Hematopoietic multipotent progenitor cell treated with erythropoietin and hydrocortisone succinate and interleukin-3 and kit ligand, for 4 days (in vitro differentiated cells): ENCODE results near the gene RPRD2.
"Not testable (repeated sequence)": the region's sequence is repeated elsewhere in the genome, so short reads cannot be mapped to it uniquely, and the experiment has no call there.

Source experiments
- DNase-seq: peaks from one replicate; pipeline ENCODE4 v3.0.0-alpha.2; 2015

The RPRD2 gene

DNA sequence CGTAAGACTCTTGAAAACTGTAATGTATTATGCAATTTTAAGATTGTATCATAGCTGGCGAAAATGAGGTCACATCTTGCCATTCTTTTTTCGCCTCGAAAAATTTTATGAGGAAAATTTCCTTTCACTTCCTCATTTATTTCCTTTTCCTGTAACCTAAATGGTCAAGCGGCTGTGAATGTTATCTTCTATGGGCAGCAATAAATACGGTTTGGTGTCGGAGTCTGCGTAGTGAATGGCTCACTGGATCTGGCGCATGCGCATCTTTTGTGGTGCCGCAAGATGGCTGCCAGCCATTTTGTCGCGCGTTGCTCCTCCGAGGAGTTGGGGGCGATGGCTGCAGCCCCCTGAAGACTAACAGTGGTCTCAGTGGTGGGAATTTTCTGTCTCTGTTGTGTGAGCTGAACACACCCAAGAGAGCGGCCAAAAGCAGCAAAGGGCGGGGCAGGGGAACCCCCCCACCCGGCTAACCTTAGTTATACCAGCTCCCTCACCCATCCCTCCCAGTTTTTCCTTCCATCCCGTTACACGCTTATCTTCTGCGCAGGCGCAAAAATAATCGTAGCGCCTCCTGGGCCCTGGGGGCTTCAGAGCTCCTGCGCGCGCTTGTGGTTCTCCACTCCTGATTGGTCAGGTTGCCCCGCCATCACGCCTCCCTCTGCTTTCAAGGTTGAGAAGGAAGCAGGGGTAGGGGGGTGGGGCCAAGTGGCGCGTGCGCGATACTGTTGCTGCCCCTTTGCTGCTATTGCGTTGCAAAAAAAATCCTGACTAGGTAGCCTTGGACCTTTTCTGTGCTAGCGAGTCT, at the start of gene RPRD2:
TSS of gene RPRD2 (plus strand) at position 722 of the 805 bp plus-strand sequence. CDS start 568 bp downstream, outside the sequence.
- peak; percentile 100 for DNase-seq

DNA sequence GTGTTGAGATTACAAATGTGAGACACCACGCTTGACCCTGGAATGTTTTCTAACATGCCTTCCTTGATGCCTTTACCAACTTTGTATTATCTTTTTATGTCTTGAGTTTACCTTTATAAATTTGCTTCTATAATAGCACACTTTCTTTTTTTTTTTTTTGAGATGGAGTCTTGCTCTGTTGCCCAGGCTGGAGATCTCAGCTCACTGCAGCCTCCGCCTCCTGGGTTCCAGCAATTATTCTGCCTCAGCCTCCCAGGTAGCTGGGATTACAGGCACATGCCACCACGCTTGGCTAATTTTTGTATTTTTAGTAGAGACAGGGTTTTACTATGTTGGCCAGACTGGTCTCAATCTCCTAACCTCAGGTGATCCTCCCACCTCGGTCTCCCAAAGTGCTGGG, 49.3 kb upstream of the RPRD2 start:
- DNase-seq: not testable (repeated sequence)

DNA sequence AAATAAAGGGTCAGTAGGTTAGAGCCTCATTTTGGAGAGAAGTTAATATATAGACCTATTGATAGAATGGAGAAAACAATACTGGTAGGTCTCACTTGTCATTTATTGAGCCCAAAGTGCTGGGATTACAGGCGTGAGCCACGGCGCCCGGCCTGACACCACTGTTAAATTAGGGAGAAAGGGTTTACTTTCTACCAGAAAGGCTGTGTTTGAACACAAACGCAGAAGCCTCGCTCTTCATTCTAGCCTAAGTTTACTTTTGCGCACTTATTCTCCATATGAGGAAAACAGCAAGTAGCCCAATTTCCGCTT, 43.3 kb upstream of the RPRD2 start:
- peak; percentile 13 for DNase-seq

DNA sequence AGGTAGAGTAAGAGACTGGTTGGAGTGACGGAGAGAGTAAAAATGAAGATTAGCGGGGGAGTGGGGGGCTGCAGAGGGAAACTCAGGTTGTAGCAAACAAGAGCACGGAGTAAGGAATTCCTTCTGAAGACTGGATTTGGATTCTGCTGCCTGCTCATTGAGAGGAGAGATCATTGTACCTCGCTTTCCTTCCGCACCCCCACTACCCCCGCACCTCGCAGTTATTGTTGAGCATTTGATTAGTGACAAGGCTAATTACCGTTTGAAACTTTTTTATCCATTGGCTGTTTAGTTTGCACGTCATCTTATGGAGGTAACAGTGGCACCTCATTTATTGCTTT, 42.2 kb upstream of the RPRD2 start:
- DNase-seq: peak; percentile 41

DNA sequence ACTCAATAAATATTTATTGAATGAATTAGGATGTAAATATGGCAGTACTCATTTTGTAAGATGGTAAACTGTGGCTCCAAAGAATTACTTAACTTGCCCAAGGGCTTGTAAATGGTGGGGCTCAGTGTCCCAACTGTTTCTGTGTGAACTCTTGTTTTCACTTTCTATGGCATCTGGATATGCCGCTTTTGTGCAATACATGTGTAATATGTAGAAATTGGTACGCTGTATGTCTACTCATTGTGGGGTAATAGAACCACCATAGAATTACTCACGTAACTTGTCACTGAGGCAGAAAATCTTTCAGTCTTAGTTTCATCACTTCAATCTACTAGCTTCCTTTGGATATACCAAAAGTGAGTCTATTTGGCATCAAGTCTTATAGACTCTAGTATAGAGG, 41.6 kb upstream of the RPRD2 start:
- peak; percentile 41 for DNase-seq

DNA sequence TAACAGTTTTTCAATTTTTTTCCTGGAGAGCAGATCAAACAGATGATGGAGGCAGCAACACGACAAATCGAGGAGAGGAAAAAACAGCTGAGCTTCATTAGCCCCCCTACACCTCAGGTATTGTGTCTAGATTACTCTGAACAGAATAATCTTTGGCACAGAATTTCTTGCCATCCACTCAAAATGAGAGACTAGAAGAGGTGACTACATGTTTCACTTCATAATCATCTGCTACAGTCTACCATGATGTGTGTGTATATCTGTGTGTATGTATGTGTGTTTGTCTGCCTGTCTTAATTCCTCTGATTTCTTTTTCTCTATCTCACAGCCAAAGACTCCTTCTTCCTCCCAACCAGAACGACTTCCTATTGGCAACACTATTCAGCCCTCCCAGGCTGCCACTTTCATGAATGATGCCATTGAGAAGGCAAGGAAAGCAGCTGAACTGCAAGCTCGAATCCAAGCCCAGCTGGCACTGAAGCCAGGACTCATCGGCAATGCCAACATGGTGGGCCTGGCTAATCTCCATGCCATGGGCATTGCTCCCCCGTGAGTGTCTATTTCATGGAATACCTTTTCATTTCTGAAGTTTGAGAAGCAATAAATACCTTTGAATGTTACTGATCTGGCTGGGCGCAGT, 31.2 kb upstream of the RPRD2 start:
- DNase-seq: no peak

DNA sequence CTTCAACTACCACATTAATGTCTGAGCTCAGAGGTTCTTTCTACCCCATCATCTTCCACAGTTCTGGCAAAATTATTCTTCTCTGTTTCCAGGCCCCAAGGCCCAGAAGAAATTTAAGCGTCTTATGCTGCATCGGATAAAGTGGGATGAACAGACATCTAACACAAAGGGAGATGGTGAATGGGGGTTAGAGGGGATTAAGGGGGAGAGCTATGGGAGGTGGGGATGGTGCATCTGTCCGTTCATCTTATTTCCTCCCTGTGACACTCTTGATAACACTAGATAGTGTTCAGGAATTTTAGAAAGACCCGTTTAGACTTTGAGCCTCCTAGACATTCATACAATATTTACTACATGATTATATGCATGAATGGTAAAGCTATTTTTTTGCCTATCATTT, 17.6 kb upstream of the RPRD2 start:
- DNase-seq: no peak

DNA sequence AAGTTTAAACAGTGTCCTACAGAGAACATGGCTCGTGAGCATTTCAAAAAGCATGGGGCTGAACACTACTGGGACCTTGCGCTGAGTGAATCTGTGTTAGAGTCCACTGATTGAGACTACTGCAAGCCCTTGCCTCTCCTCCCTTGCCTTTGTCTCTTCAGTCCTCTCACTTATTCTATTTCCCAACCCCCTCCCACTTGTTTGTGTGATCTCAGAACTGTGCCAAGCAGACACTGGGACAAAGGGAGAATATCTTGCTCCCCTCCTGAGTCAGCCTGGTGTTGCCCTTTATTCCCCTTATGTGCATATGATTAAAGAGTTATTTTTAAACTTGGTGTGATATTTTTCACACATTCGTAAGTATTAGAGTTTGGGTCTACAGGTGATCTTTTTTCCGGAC, 11.1 kb upstream of the RPRD2 start:
- no peak for DNase-seq

DNA sequence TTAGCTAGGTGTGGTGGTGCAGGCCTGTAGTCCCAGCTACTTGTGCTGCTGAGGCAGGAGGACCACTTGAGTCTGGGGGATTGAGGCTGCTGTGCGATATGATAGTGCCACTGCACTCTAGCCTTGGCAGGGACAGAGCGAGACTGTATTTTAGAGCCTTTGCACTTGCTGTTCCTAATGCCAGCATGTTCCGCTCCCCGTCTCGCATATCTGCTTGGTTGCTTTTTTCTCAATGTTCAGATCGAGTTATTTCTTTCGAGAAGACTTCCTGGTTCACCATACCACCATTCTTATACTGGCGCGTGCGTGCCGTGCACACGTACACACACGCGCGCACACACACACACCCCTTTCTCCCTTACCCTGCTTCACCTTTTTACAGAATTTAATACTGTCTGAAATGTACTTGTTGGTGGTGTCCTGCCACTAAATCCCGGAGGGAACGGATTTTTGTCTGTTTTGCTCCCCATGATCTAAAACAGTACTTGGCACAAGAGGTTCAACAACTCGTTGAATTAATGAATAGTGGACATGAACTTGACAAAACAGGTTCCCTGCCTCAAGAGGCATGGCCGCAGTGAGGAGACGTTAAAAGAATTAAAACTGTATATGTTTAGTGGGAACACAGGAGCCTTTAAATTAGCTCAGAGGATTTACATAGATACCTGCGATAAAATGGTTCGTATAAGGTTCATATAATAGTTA, 1.1 kb upstream of the RPRD2 start:
- no peak for DNase-seq

DNA sequence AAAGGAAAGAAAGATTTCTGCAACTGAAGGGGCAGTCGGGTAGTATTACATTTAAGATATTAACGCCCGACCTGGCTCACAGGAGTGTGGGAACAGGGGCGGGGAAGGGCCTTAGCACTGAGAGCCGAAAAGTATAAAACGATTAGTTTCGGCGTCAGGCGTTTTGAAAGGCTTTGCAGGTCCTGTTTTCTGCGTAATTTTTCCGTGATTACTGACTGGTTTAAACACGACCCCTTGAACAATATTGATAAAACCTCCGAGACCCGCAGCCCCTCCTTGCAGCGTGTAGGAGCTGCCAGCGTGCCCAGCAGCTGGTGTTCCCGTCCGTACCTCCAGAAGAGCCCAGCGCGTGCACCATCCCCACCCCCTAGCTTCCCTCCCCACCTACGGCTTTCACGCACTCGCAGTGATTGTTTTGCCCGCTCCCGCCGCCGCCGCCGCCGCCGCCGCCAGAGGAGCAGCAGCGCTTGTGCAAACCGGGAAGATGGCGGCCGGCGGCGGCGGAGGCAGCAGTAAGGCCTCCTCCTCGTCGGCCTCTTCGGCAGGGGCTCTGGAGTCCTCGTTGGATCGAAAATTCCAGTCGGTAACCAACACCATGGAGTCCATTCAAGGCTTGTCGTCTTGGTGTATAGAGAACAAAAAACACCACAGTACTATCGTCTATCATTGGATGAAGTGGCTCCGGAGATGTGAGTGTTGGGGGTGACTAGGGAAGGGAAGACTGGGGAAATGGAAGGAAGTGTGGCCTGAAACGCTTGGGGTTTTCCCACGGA, 470 bp downstream of the RPRD2 start:
- DNase-seq: peak; percentile 85

DNA sequence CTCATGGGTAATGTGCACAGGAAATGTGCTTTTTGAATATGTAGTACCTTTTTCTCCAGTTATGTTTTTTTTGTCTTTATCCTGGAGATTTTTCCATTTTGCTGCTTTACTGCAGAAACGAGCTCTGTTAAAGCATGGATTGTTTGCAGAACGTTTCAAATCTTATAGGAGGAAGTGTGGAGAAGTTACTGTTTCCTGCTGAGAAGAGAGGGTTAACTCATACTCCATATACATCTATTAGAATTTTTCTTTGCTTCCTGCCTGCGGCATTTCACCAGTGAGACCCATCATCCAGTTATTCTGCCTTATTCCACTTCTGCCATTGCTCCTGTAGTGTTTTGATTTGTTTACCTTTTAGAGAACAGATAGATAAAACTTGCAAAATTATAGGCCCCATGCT, 2.0 kb downstream of the RPRD2 start:
- DNase-seq: peak; percentile 39

DNA sequence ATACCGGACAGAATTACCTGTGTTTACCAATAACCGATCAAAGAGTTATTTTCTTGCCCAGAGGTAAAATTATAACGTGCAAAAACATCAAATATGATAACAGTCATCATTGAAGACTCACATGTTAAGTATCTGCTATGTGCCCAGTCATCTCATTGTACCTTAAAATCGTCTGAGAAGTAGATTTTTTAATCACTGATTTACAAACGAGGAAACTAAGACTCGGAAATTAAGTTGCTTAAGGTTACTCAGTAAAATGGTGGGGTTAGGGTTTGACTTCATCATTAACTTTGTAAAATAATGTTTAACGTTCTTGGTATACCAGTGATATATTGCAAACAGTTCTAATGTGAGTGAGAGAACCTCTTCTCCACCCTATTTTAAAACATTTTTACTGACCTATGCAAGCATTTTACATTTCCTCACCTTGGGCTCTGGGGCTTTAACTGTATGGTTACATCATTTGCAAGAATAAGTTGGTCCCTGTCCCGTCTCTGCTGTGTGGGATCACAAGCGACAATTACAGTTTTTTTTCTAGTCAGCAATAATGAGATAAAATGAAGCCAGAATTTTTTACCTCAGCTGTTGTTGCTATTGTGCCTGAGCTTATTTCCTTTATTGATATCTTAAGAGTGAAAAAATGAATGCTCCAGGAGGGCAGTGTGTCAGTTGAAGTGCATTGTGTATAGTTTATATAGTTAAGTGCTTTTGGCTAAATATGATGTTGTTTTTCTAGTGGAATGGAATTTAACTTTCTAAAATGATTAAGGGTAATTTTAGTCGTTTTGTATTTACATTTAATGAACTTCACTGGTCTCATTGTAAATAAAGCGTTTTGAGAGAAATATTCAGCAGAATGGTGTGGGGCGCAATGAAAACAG, 2.7 kb downstream of the RPRD2 start:
- DNase-seq: peak; percentile 49

DNA sequence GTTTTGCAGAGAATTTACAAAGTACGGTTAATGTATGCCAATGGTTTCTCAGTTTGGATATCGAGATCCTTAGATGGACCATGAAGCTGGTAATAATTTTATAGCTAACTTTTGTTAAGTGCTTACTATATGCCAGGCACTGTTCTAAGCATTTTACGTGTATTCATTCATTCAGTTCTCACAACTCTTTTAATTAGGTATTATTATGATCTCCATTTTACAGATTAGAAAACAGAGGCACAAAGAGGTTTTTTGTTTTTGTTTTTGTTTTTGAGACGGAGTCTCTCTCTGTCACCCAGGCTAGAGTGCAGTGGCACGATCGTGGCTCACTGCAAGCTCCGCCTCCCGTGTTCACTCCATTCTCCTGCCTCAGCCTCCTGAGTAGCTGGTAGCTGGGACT, 7.2 kb downstream of the RPRD2 start:
- DNase-seq: no peak

DNA sequence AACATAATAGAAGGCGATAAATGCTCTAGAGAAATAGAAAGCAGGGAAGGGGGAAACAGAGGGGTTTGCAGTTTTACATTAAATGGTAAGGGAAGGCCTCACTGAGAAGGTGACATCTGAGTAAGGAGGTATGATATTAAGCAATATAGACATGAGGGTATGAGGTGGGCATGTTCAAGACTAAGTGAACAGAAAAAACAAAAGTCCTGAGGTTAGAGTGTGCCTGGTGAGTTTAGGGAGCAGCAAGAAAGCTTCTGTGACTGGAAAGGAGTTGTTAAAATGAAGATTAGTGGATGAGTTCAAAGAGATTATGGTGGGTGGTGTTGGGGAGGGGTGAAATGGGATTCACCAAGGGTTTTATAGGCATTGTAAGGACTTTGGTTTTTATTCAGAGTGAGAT, 8.6 kb downstream of the RPRD2 start:
- DNase-seq: no peak

DNA sequence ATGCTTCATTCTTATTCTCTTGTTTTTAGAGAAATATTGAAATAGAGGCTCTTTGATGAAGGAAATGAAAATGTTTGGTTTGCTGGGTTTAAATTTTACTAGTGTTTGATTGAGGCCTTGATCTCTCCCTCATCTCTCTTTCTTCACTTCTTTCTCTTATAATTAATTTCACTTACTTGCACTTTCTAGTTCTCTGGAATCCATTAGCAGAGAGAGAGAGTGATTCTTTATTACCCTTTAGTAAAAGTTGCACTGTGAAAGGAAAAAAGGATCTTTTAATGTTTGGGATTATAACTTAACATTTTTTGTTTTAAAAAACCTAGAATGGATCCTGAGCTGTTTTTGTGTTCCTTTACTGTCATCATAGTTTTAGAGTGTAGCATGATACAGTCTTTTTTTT, 12.2 kb downstream of the RPRD2 start:
- DNase-seq: no peak

DNA sequence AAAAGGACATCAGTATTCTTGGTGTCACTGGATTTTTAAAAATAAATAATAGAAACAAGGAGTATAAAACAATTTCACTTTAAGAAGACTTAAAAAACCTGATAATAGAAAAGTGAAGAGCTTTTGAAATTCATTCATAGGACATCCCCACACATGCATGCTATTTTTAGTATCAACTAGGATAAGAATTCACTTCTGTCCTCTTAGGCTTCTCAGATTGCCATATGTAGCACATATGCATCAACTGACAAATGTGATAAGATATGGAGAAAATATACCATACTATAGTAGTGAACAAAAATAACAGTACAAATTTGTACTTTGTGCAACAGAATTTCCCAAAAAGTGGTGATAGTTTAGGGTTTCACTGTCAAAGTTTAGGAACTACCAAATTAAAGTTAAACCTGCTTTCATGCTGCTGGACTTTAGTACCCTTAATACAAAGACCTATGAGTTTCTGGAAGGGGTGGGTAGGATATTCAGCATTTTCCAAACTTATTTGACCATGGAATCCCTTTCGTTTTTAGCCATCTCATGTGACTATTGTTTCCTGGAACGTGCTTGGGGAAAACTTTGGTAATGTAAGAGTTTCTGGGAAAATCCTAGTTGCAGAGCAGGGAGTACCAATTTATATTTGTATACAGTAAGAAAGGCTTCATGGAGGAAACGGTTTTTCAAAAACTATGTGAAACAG, 19.8 kb downstream of the RPRD2 start:
- DNase-seq: peak; percentile 42

DNA sequence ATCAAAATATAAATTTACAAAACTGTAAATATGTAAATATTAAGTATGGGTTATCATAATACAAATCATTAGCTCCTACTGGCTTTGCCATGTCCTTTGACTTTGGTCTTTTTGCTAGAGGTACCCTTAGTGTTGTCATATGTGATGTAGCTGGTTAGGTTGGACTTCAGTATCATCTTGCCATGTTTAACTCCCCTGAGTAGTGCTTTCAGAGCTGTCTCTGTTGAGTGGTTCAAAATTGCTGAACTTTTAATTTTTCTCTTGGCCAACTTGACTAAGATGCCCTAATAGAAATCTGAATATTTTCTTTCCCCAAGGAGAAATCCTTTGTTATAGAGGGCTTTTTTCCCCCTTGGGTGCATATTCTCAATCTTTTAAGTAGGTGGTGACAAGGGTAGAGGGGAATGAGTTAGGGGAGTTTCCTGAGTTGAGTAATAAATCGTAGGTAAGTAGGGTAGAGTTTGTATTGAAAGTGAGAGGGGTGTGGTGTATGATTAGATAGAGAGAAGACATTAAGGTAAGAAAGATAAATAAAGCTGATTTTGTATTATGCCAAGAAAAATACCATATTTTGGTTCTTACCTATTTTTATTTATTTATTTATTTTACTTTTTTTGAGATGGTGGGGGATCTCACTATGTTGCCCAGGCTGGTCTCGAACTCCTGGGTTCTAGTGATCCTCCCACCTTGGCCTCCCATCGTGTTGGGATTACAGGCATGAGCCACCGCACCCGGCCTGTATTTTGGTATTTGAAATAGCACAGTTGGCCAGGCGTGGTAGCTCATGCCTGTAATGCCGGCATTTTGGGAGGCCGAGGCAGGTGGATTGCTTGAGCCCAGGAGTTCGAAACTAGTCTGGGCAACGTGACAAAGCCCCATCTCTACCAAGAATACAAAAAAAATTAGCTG, 21.8 kb downstream of the RPRD2 start:
- DNase-seq: no peak

DNA sequence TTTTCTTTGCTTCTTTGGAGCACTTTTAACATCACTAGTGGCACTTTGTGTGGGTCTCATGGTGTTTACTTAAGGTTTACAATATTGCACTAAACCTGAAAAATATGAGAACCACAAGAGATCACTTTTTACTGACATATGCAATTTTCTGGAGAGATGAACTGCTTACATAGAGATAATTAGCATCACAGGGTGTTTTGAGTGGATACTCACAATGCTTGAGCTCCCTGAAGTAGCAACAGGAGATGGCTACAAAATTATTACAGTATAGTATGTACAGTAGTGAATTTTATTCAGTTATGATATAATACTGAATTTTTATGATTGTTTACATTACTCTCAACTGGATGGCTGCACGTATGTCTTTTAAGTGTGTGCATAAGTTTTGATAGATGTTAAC, 22.6 kb downstream of the RPRD2 start:
- no peak for DNase-seq

DNA sequence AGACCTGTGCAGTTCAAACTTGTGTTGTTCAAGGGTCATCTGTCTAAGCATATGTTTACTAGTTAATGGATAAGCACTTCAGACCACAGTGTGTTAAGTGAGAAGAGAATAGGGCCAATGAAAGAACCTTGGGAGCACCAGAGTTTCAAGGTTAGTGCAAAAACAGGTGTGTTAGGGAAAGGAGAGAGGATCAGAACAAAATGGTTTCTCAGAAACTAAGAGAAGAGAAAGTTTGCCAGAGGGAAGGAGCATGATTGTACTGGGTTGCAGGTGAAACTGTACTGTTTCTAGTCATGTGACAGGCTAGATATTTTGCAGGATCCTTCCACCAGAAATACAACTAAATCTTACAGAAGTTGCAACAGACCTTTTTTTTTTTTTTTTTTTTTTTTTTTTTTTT, 23.3 kb downstream of the RPRD2 start:
- no peak for DNase-seq

DNA sequence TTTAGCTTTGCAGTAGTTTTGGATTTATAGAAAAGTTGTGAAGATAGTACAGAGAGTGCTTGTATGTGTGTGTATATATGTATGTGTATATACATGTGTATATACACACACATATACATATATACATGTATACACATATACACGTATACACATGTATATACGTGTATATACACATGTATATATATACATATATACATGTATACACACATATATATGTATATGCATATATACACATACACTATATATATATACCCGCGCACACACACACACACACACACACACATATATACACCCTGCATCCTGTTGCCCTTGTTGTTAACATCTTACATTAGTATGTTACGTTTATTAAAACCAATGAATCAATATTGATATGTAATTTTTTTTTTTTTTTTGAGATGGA, 24.3 kb downstream of the RPRD2 start:
- no peak for DNase-seq

DNA sequence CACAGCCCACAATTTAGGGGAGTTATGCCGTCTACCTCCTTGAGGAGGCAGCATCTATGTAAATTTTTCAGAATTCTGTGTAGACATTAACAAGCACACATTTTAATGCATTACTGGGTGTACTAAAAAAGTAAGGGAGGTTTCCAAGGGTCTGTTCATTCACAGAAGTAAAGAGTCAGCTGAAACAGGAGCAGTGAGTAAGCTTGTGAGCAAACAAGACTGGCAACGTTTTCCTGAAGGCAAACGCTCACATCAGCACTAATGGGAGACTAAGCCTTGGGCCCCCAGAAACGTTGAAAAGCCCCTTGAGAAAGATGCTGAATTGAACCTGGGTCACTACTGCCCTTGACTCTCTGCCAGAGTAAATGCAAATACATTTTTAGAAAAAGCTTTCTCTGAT, 25.7 kb downstream of the RPRD2 start:
- no peak for DNase-seq
